ENCODE data around the gene NFIB.

The NFIB gene

DNA sequence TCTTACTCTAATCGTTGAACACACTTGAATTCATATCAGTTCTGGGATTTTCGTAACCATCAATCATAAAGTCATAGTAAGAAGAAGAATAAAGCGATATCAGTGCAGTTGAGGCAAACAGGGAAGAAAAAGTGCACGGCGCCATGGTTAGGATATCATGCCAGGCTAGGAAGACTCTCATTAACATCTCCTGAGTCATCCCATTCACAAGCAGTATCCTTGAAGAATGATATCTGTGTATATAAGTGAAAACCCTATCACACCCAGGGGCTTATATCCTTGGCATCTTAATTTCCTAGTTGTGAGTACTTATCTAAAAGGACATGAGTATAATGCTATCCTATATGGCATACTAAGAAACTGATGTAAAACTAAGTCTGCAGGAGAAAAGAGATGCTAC lies 38.6 kb downstream of the NFIB start:
- no peaks in the 10 kb centered on the region for H3K9me3 ChIP-seq (ENCODE audit: insufficient read depth, low read depth, low read length)
- no peak overlapping the region for H3K4me3 ChIP-seq (ENCODE audit: low read length, poor library complexity, severe bottlenecking)
- H3K36me3 ChIP-seq (ENCODE audit: insufficient read depth, low read length) = no peaks in the 10 kb centered on the region
- TF ChIP-seq, protein P1, sequence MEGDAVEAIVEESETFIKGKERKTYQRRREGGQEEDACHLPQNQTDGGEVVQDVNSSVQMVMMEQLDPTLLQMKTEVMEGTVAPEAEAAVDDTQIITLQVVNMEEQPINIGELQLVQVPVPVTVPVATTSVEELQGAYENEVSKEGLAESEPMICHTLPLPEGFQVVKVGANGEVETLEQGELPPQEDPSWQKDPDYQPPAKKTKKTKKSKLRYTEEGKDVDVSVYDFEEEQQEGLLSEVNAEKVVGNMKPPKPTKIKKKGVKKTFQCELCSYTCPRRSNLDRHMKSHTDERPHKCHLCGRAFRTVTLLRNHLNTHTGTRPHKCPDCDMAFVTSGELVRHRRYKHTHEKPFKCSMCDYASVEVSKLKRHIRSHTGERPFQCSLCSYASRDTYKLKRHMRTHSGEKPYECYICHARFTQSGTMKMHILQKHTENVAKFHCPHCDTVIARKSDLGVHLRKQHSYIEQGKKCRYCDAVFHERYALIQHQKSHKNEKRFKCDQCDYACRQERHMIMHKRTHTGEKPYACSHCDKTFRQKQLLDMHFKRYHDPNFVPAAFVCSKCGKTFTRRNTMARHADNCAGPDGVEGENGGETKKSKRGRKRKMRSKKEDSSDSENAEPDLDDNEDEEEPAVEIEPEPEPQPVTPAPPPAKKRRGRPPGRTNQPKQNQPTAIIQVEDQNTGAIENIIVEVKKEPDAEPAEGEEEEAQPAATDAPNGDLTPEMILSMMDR (conservative IDR thresholded peaks at IDR 0.05; ENCODE audit: low read length) = no peak
- no peak for TF ChIP-seq EZH2phosphoT487 (IDR thresholded peaks at IDR 0.05; ENCODE audit: borderline replicate concordance)
- H3K9me2 ChIP-seq (replicated peaks; ENCODE audit: low read depth, low read length) = no peaks in the 10 kb centered on the region
- H3K4me2 ChIP-seq (ENCODE audit: low read depth, low read length, poor library complexity, severe bottlenecking) = no peak overlapping the region
- H4K20me1 ChIP-seq (ENCODE audit: insufficient read depth, low read length, poor library complexity, severe bottlenecking) = no peaks in the 10 kb centered on the region
- H3K79me2 ChIP-seq (ENCODE audit: insufficient read depth, low read length) = no peaks in the 10 kb centered on the region
- H3K27me3 ChIP-seq (ENCODE audit: insufficient read depth, low read length, poor library complexity, severe bottlenecking) = peaks cover 85% of the 10 kb centered on the region
- peaks cover 12% of the 10 kb centered on the region for H3K4me1 ChIP-seq (ENCODE audit: insufficient read depth, low read length, poor library complexity, severe bottlenecking)
- no peaks in the 10 kb centered on the region for H3F3A ChIP-seq (ENCODE audit: low read depth)
- H3K9ac ChIP-seq (ENCODE audit: low read depth, low read length, poor library complexity, severe bottlenecking) = no peak overlapping the region
- no peak overlapping the region for H2AFZ ChIP-seq (ENCODE audit: low read length)

- no peak overlapping the region for H3K9ac ChIP-seq (ENCODE audit: low read depth, low read length, poor library complexity, severe bottlenecking)
- no peak overlapping the region for H3K4me3 ChIP-seq (ENCODE audit: low read length, poor library complexity, severe bottlenecking)
These were observed 40.2 kb downstream of the NFIB start for GRCh38 chr9:14273696-14274121.

DNA sequence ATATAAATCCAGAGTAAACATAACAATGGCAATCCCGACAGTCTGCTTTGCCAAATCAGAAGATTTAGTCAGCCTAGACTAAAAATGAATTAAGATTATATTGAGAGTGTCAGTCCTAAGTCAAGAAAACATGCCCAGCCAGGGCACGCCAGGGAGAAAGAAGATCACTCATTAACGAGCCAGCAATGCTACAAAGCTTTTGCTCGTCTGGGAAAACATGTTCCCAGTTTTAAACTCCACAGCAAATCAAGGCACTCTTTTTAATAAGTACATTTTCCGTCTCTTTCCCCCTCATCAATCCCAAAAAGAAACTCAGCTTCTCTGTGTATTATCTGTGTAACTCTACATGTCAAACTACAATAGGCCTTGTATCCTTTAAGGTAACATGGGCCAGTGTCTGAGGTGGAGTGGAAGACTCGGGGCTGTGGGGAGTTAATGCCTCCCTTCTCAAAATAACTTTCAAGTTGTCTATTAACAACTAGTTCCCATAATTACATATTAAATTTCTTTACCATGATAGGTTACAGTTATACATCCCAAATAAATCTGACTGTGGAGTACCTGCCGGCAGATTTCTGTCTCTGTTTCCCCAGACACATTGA lies 40.9 kb downstream of the NFIB start:
- H3K4me2 ChIP-seq (ENCODE audit: low read depth, low read length, poor library complexity, severe bottlenecking) = peak overlapping the region; percentile 29
- H3K4me1 ChIP-seq (ENCODE audit: insufficient read depth, low read length, poor library complexity, severe bottlenecking) = peaks cover 12% of the 10 kb centered on the region
- no peaks in the 10 kb centered on the region for H4K20me1 ChIP-seq (ENCODE audit: insufficient read depth, low read length, poor library complexity, severe bottlenecking)
- H3K27me3 ChIP-seq (ENCODE audit: insufficient read depth, low read length, poor library complexity, severe bottlenecking) = peaks cover 70% of the 10 kb centered on the region
- H3F3A ChIP-seq (ENCODE audit: low read depth) = no peaks in the 10 kb centered on the region
- no peaks in the 10 kb centered on the region for H3K9me2 ChIP-seq (replicated peaks; ENCODE audit: low read depth, low read length)
- no peaks in the 10 kb centered on the region for H3K79me2 ChIP-seq (ENCODE audit: insufficient read depth, low read length)
- H3K36me3 ChIP-seq (ENCODE audit: insufficient read depth, low read length) = no peaks in the 10 kb centered on the region
- no peak overlapping the region for H2AFZ ChIP-seq (ENCODE audit: low read length)
- TF ChIP-seq, protein P1 (conservative IDR thresholded peaks at IDR 0.05; ENCODE audit: low read length) = no peak
- TF ChIP-seq EZH2phosphoT487 (IDR thresholded peaks at IDR 0.05; ENCODE audit: borderline replicate concordance) = no peak
- no peak overlapping the region for H3K9ac ChIP-seq (ENCODE audit: low read depth, low read length, poor library complexity, severe bottlenecking)
- H3K9me3 ChIP-seq (ENCODE audit: insufficient read depth, low read depth, low read length) = no peaks in the 10 kb centered on the region
- no peak overlapping the region for H3K4me3 ChIP-seq (ENCODE audit: low read length, poor library complexity, severe bottlenecking)

More at GRCh38 chr9:14273696-14274121, 40.2 kb downstream of the NFIB start:
- peaks cover 77% of the 10 kb centered on the region for H3K27me3 ChIP-seq (ENCODE audit: insufficient read depth, low read length, poor library complexity, severe bottlenecking)
- peak; percentile 27; the same call in 1 of the 2 replicates for TF ChIP-seq EZH2phosphoT487 (IDR thresholded peaks at IDR 0.05; ENCODE audit: borderline replicate concordance)
- TF ChIP-seq, protein P1 (conservative IDR thresholded peaks at IDR 0.05; ENCODE audit: low read length) = no peak
- H4K20me1 ChIP-seq (ENCODE audit: insufficient read depth, low read length, poor library complexity, severe bottlenecking) = no peaks in the 10 kb centered on the region
- H2AFZ ChIP-seq (ENCODE audit: low read length) = no peak overlapping the region
- H3K9me3 ChIP-seq (ENCODE audit: insufficient read depth, low read depth, low read length) = no peaks in the 10 kb centered on the region
- peak overlapping the region; percentile 29 for H3K4me2 ChIP-seq (ENCODE audit: low read depth, low read length, poor library complexity, severe bottlenecking)
- no peaks in the 10 kb centered on the region for H3K36me3 ChIP-seq (ENCODE audit: insufficient read depth, low read length)
- peaks cover 12% of the 10 kb centered on the region for H3K4me1 ChIP-seq (ENCODE audit: insufficient read depth, low read length, poor library complexity, severe bottlenecking)
- no peaks in the 10 kb centered on the region for H3F3A ChIP-seq (ENCODE audit: low read depth)
- no peaks in the 10 kb centered on the region for H3K9me2 ChIP-seq (replicated peaks; ENCODE audit: low read depth, low read length)
- no peaks in the 10 kb centered on the region for H3K79me2 ChIP-seq (ENCODE audit: insufficient read depth, low read length)
